K562 (cell line): ENCODE results near the gene SLC24A3. TPM values are rescaled to one million over a fixed set of nuclear protein-coding genes. Genes with fewer than 3 reads are reported as not detected.

Source experiments
- ATAC-seq: fragments of 200-7000 bp; cut with Tn5 transposase; 3 replicates; pipeline ENCODE4 v1.9.1; 2020; ENCODE audit warnings: moderate library complexity
- BruUV-seq: library from RNA; stranded (reverse); fragments of 400-500 nt; replicated peaks from 2 replicates; lab custom pipeline; 2021; lab: Mats Ljungman, UMichigan
- CTCF ChIA-PET: fragments of 300-600 bp; formaldehyde crosslinking; extraction: SDS; loops from one replicate; lab custom pipeline; 2021; ENCODE audit warnings: low intra/inter-chr PET ratio; lab: Yijun Ruan, JAX
- POLR2A ChIA-PET: fragments of 300-600, 350-650 bp; sonication (Branson Sonifier 250); formaldehyde crosslinking; extraction: SDS; loops from one replicate; lab custom pipeline; 2021; ENCODE audit warnings: antibody characterized with exemption, inconsistent platforms; lab: Yijun Ruan, JAX
- DNase-seq, 4 experiments: peaks; one replicate each; pipeline versions ENCODE4 v3.0.0 to v3.0.0-alpha.2; 2011 to 2018; ENCODE audit warnings: low spot score in 3 of 4, mixed read lengths in 3 of 4; ENCODE audit errors: extremely low read depth in 1 of 4
- FAIRE-seq: peaks from 2 replicates; lab custom pipeline; 2011; peaks lifted over from hg19 to GRCh38; lab: Jason Lieb, UNC
- H2AFZ ChIP-seq: 2 replicates; pipeline ENCODE4 v1.6.0; 2011; ENCODE audit warnings: low read depth, low read length, control low read depth, inconsistent platforms
- H3K27ac ChIP-seq: fragments of 200-600 bp; 3 replicates; pipeline ENCODE4 v1.8.0; 2011; ENCODE audit warnings: low read depth, mild to moderate bottlenecking, control low read depth, inconsistent platforms, low read length, moderate library complexity, mixed read lengths; ENCODE audit errors: extremely low read depth
- H3K27me3 ChIP-seq, 2 experiments: fragments of 300-600 bp in 1 of 2; 2 replicates in 1 of 2; 3 replicates in 1 of 2; pipeline versions ENCODE4 v1.6.0 to v1.8.0; 2011; ENCODE audit warnings: inconsistent platforms in 2 of 2, low read length in 2 of 2, mild to moderate bottlenecking in 1 of 2, mixed read lengths in 1 of 2, moderate library complexity in 1 of 2; ENCODE audit not compliant: control insufficient read depth in 2 of 2, insufficient read depth in 2 of 2
- H3K36me3 ChIP-seq: fragments of 300-600 bp; 3 replicates; pipeline ENCODE4 v1.8.0; 2011; ENCODE audit warnings: mild to moderate bottlenecking, low read length, inconsistent platforms; ENCODE audit not compliant: control insufficient read depth, insufficient read depth
- H3K4me1 ChIP-seq, 2 experiments: fragments of 200-600 bp in 1 of 2; replicated peaks in 1 of 2; 2 replicates in 1 of 2; 3 replicates in 1 of 2; pipeline versions ENCODE4 v1.5.1 to v1.8.0; 2011; ENCODE audit warnings: inconsistent platforms in 2 of 2, low read length in 2 of 2, mild to moderate bottlenecking in 1 of 2, mixed read lengths in 1 of 2, moderate library complexity in 1 of 2; ENCODE audit not compliant: control insufficient read depth in 2 of 2, insufficient read depth in 2 of 2
- H3K4me2 ChIP-seq: 2 replicates; pipeline ENCODE4 v1.6.1; 2011; ENCODE audit warnings: low read length, control low read depth, inconsistent platforms, mixed read lengths; ENCODE audit not compliant: insufficient read depth
- H3K4me3 ChIP-seq: fragments of 200-600 bp; sonication (generic), shearing (Covaris generic); 2 replicates; pipeline ENCODE4 v1.5.1; 2016; ENCODE audit warnings: control low read depth, inconsistent platforms
- H3K79me2 ChIP-seq: fragments of 200-600 bp; 3 replicates; pipeline ENCODE4 v1.8.0; 2011; ENCODE audit warnings: low read length, inconsistent platforms; ENCODE audit not compliant: control insufficient read depth, insufficient read depth
- H3K9ac ChIP-seq, 2 experiments: 2 replicates each; pipeline versions ENCODE4 v1.6.0 to v1.6.1; 2011; ENCODE audit warnings: low read depth in 2 of 2, low read length in 2 of 2, control low read depth in 1 of 2, inconsistent platforms in 1 of 2, mild to moderate bottlenecking in 1 of 2, mixed read lengths in 1 of 2; ENCODE audit not compliant: insufficient read depth in 1 of 2
- H3K9me1 ChIP-seq: one replicate; pipeline ENCODE4 v1.6.0; 2011; ENCODE audit warnings: inconsistent platforms, mild to moderate bottlenecking, low read length, moderate library complexity; ENCODE audit not compliant: control insufficient read depth, insufficient read depth
- H3K9me3 ChIP-seq: replicated peaks from 2 replicates; pipeline ENCODE4 v1.5.1; 2011; ENCODE audit warnings: low read depth, low read length, inconsistent platforms; ENCODE audit not compliant: control insufficient read depth, insufficient read depth
- H4K20me1 ChIP-seq: replicated peaks from 2 replicates; pipeline ENCODE4 v1.6.1; 2011; ENCODE audit warnings: low read length, inconsistent platforms, mixed read lengths; ENCODE audit not compliant: control insufficient read depth, insufficient read depth
- BRF2 ChIP-seq: IDR thresholded peaks from 3 replicates; pipeline ENCODE4 v1.6.1; 2011; ENCODE audit warnings: borderline replicate concordance, mild to moderate bottlenecking; ENCODE audit not compliant: insufficient read length, insufficient read depth
- CBX8 ChIP-seq: fragments of 200-600 bp; sonication (generic); IDR thresholded peaks from 2 replicates; pipeline ENCODE4 v1.6.1; 2012; ENCODE audit warnings: borderline replicate concordance, mixed run types, low read depth, mild to moderate bottlenecking, moderate library complexity, mixed read lengths, low read length, control low read depth, inconsistent platforms; ENCODE audit not compliant: poor library complexity, severe bottlenecking; ENCODE audit errors: extremely low read depth
- CSDE1 ChIP-seq, 2 experiments: fragments of 450-650 bp; IDR thresholded peaks; 2 replicates each; pipeline ENCODE4 v1.6.1; 2016; ENCODE audit warnings: mild to moderate bottlenecking in 1 of 2
- EP300 ChIP-seq: IDR thresholded peaks from 2 replicates; pipeline ENCODE4 v1.6.1; 2012; ENCODE audit warnings: low read length, improper control_type of control experiment
- ETS1 ChIP-seq: conservative IDR thresholded peaks from 2 replicates; pipeline ENCODE4 v1.6.1; 2011; ENCODE audit warnings: low read depth, mild to moderate bottlenecking, low read length; ENCODE audit not compliant: control insufficient read depth
- KDM4B ChIP-seq, 2 experiments: fragments of 450-650 bp in 1 of 2; sonication (generic) in 1 of 2; IDR thresholded peaks; 2 replicates each; pipeline ENCODE4 v1.6.1; 2016 to 2017; ENCODE audit warnings: borderline replicate concordance in 2 of 2, antibody characterized with exemption in 1 of 2, low read depth in 1 of 2, mild to moderate bottlenecking in 1 of 2
- L3MBTL2 ChIP-seq: fragments of 450-650 bp; IDR thresholded peaks from 2 replicates; pipeline ENCODE4 v1.6.1; 2016; ENCODE audit warnings: mild to moderate bottlenecking, moderate library complexity
- NEUROD1 ChIP-seq: fragments of 150-350 bp; IDR thresholded peaks from 2 replicates; pipeline ENCODE4 v1.6.1; 2014; ENCODE audit warnings: borderline replicate concordance, low read length, low read depth; ENCODE audit not compliant: partially characterized antibody
- NFE2 ChIP-seq: IDR thresholded peaks from 2 replicates; pipeline ENCODE4 v1.6.1; 2014; ENCODE audit warnings: antibody characterized with exemption, low read depth
- NONO ChIP-seq, 2 experiments: fragments of 200-400 bp in 1 of 2; fragments of 450-650 bp in 1 of 2; formaldehyde crosslinking in 1 of 2; IDR thresholded peaks; 2 replicates each; pipeline ENCODE4 v1.6.1; 2017; ENCODE audit warnings: low read depth in 2 of 2, mild to moderate bottlenecking in 2 of 2, moderate library complexity in 2 of 2, low read length in 1 of 2
- POLR3A ChIP-seq: IDR thresholded peaks from 2 replicates; pipeline ENCODE4 v1.6.1; 2011; ENCODE audit warnings: borderline replicate concordance, mild to moderate bottlenecking, moderate library complexity; ENCODE audit not compliant: insufficient read length, insufficient read depth; ENCODE audit errors: extremely low read depth
- RBM39 ChIP-seq: fragments of 200-400 bp; formaldehyde crosslinking; optimal IDR thresholded peaks from 2 replicates; pipeline ENCODE3; 2018; ENCODE audit warnings: low read depth, low read length
- SREBF1 ChIP-seq: fragments of 150-350 bp; IDR thresholded peaks from 2 replicates; pipeline ENCODE4 v1.6.1; 2014; ENCODE audit warnings: antibody characterized with exemption, low read depth, low read length, borderline replicate concordance
- XRCC4 ChIP-seq: IDR thresholded peaks from one replicate; pipeline ENCODE4 v1.6.1; 2011; ENCODE audit not compliant: insufficient read depth, insufficient read length; ENCODE audit errors: extremely low read depth
- ZNF146 ChIP-seq: IDR thresholded peaks from one replicate; pipeline ENCODE4 v1.6.1; 2018; ENCODE audit warnings: missing compliant biosample characterization; ENCODE audit not compliant: unreplicated experiment
- ZNF232 ChIP-seq: sonication (generic); formaldehyde crosslinking; IDR thresholded peaks from 2 replicates; pipeline ENCODE4 v1.8.0; 2022; ENCODE audit warnings: mild to moderate bottlenecking, missing genetic modification reagents
- WGBS: fragments of 100-300 bp; shearing (Covaris generic); methylation state at CpG from one replicate; pipeline ENCODE4 v1.1.6; 2016; ENCODE audit warnings: low coverage, mixed read lengths; ENCODE audit not compliant: insufficient coverage; ENCODE audit errors: missing lambda C conversion rate; 5-methylcytosine and 5-hydroxymethylcytosine counted together
- in situ Hi-C: fragments of 300-500 bp; cut with MboI; formaldehyde crosslinking; loops from 4 replicates; pipeline ENCODE4 v1.15.0; 2018; ENCODE audit warnings: inconsistent platforms, mixed read lengths
- intact Hi-C: fragments of 100-400 bp; cut with micrococcal nuclease; formaldehyde crosslinking; loops from 2 replicates; pipeline ENCODE4 v1.14.2; 2022
- polyA plus RNA-seq, 8 experiments: library from polyadenylated mRNA; depleted of rRNA in 4 of 8; stranded (reverse) in 5 of 8; unstranded in 3 of 8; fragments of >200 nt; fragmentation: Nextera tagmentation in 2 of 8; fragmentation: Illumina TruSeq in 1 of 8; extraction: Ambion mirVana in 2 of 8; extraction: Trizol in 1 of 8; gene quantifications; 2 replicates each; pipeline versions ENCODE4 v1.2.1 to v1.2.3, GENCODE V29; 2011 to 2014; ENCODE audit warnings: inconsistent platforms in 1 of 8, missing spikeins in 1 of 8
- total RNA-seq, 7 experiments: library from RNA; depleted of rRNA in 6 of 7; stranded (reverse); fragments of >200 nt in 6 of 7; fragmentation: Illumina TruSeq in 2 of 7; extraction: Trizol in 2 of 7; gene quantifications; 2 replicates each; pipeline versions ENCODE4 v1.2.1 to v1.2.3, GENCODE V29; 2011 to 2021; ENCODE audit warnings: low replicate concordance in 1 of 7

Gene SLC24A3
- total and polyA plus RNA-seq, 9 of the 15 experiments (the other 6 are each of a cell fraction or from before 2014, with no cell fraction given) = not detected

GRCh38 chr20:19210391-19211155, 1.9 kb upstream of the SLC24A3 start:
- Histone ChIP-seq H3K4me3 (no peak overlapping the region), H2AFZ (no peak overlapping the region), H3K79me2 (no peaks in the 10 kb centered on the region), H3K27me3 (peaks cover 0 to 6% of the 10 kb centered on the region in 2 experiments; a peak in 1 of 5 replicates), H3K4me1 (no peaks in the 10 kb centered on the region), H3K9me3 (no peaks in the 10 kb centered on the region), H3K9ac (no peak overlapping the region), H3K27ac (no peak overlapping the region), H3K4me2 (no peak overlapping the region), H4K20me1 (no peaks in the 10 kb centered on the region), H3K9me1 (no peaks in the 10 kb centered on the region), H3K36me3 (no peaks in the 10 kb centered on the region)
- no peak for TF ChIP-seq CSDE1 (IDR thresholded peaks at IDR 0.05)
- TF ChIP-seq POLR3A = no peak
- TF ChIP-seq ZNF146 (CRISPR knock-in tag) = no peak
- TF ChIP-seq SREBF1 = no peak
- TF ChIP-seq XRCC4 = no peak
- TF ChIP-seq KDM4B (IDR thresholded peaks at IDR 0.05; ENCODE audit: borderline replicate concordance in 2 of 2, low read depth in 1 of 2) = no peak
- TF ChIP-seq BRF2 = no peak
- no peak for TF ChIP-seq CBX8
- no peak for TF ChIP-seq L3MBTL2
- TF ChIP-seq NFE2 = no peak
- TF ChIP-seq EP300 = no peak
- no peak for TF ChIP-seq RBM39
- TF ChIP-seq ETS1 = no peak
- no peak for TF ChIP-seq NEUROD1
- TF ChIP-seq NONO (IDR thresholded peaks at IDR 0.05; ENCODE audit: low read depth in 2 of 2, low read length in 1 of 2) = no peak
- no peak for TF ChIP-seq ZNF232 (CRISPR knock-in tag)
- ChIA-PET CTCF (no interaction called here), POLR2A (no interaction called here)
- in situ Hi-C loops (loop anchor here (25.0 kb wide), 1 partner anchor 377 kb away; no protein-coding TSS in a partner anchor), intact Hi-C loops (no loop called here)
- FAIRE-seq = no peak
- no peak for ATAC-seq
- no peak for DNase-seq
- no TSS peak for BruUV-seq
- 0% methylated on average over 3 of the region's 9 CpGs for WGBS
